Effector CD8-positive, alpha-beta T cell (primary cell): ENCODE data around the gene SOX5.
"Not testable (repeated sequence)": the region's sequence is repeated elsewhere in the genome, so short reads cannot be mapped to it uniquely, and the experiment has no call there.

Experiments
- DNase-seq: peaks from one replicate; lab custom pipeline; 2025; lab: John Stamatoyannopoulos, UW

SOX5 gene

GRCh38 chr12:23543767-23544166 lies 405.7 kb downstream of the SOX5 start:
- DNase-seq, result no peak

GRCh38 chr12:23542187-23542586 lies 407.3 kb downstream of the SOX5 start:
- DNase-seq, result no peak

GRCh38 chr12:23540572-23540971 lies 408.9 kb downstream of the SOX5 start:
- no peak for DNase-seq

- no peak for DNase-seq
Observed at GRCh38 chr12:23536293-23536692, 413.2 kb downstream of the SOX5 start.

GRCh38 chr12:23535441-23535840 lies 414.0 kb downstream of the SOX5 start:
- DNase-seq, result no peak

- DNase-seq, result no peak
Observed at GRCh38 chr12:23534196-23534595, 415.3 kb downstream of the SOX5 start.

- no peak for DNase-seq
Observed at GRCh38 chr12:23533699-23534098, 415.8 kb downstream of the SOX5 start.

GRCh38 chr12:23533265-23533664 lies 416.2 kb downstream of the SOX5 start:
- no peak for DNase-seq

GRCh38 chr12:23528316-23528715 lies 421.2 kb downstream of the SOX5 start:
- no peak for DNase-seq

GRCh38 chr12:23525450-23526072 lies 423.9 kb downstream of the SOX5 start:
- no peak for DNase-seq

- DNase-seq, result no peak
Observed at GRCh38 chr12:23523339-23523738, 426.1 kb downstream of the SOX5 start.

- DNase-seq, result not testable (repeated sequence)
Observed at GRCh38 chr12:23519444-23519843, 430.0 kb downstream of the SOX5 start.

GRCh38 chr12:23515785-23516184 lies 433.7 kb downstream of the SOX5 start:
- DNase-seq, result not testable (repeated sequence)

GRCh38 chr12:23510484-23510883 lies 439.0 kb downstream of the SOX5 start:
- DNase-seq, result no peak

- not testable (repeated sequence) for DNase-seq
Observed at GRCh38 chr12:23509832-23510231, 439.6 kb downstream of the SOX5 start.

GRCh38 chr12:23507785-23508184 lies 441.7 kb downstream of the SOX5 start:
- DNase-seq, result not testable (repeated sequence)

- not testable (repeated sequence) for DNase-seq
Observed at GRCh38 chr12:23505736-23506135, 443.7 kb downstream of the SOX5 start.

- DNase-seq, result no peak
Observed at GRCh38 chr12:23504641-23505399, 444.6 kb downstream of the SOX5 start.

- DNase-seq, result no peak
Observed at GRCh38 chr12:23504043-23504442, 445.4 kb downstream of the SOX5 start.

GRCh38 chr12:23503544-23503943 lies 445.9 kb downstream of the SOX5 start:
- DNase-seq, result no peak

GRCh38 chr12:23502259-23502658 lies 447.2 kb downstream of the SOX5 start:
- DNase-seq, result no peak

- DNase-seq, result no peak
Observed at GRCh38 chr12:23495472-23495871, 454.0 kb downstream of the SOX5 start.

- DNase-seq, result no peak
Observed at GRCh38 chr12:23493672-23494071, 455.8 kb downstream of the SOX5 start.

- DNase-seq, result not testable (repeated sequence)
Observed at GRCh38 chr12:23491029-23491428, 458.4 kb downstream of the SOX5 start.
